Suprapubic skin (tissue), 4 donors: ENCODE measurements around the gene SLC5A1. TPM values are rescaled to one million over a fixed set of nuclear protein-coding genes. Genes with fewer than 3 reads are reported as not detected.
A peak's percentile ranks its signal among the peaks of the same experiment; 100 is the strongest.

Experiments used
- DNase-seq, 2 donors: peaks; one replicate each; pipeline ENCODE4 v3.0.0-alpha.2; 2019; ENCODE audit warnings: low spot score in 2 of 2
- H3K27ac ChIP-seq: fragments of 200-600 bp; sonication (generic); one replicate; pipeline ENCODE4 v1.5.1; 2019
- H3K27me3 ChIP-seq: fragments of 200-600 bp; sonication (generic); one replicate; pipeline ENCODE4 v1.5.1; 2019
- H3K36me3 ChIP-seq: fragments of 200-600 bp; sonication (generic); one replicate; pipeline ENCODE4 v1.5.1; 2019
- H3K4me1 ChIP-seq: fragments of 200-600 bp; sonication (generic); one replicate; pipeline ENCODE4 v1.5.1; 2019
- H3K4me3 ChIP-seq: fragments of 200-600 bp; sonication (generic); one replicate; pipeline ENCODE4 v1.5.1; 2019; ENCODE audit warnings: mild to moderate bottlenecking
- H3K9me3 ChIP-seq: fragments of 200-600 bp; sonication (generic); one replicate; pipeline ENCODE4 v1.5.1; 2019
- CTCF ChIP-seq, 2 donors: fragments of 200-600 bp in 1 of 2; fragments of 450-650 bp in 1 of 2; sonication (generic) in 1 of 2; IDR thresholded peaks; one replicate each; pipeline ENCODE4 v1.5.1; 2016 to 2019; ENCODE audit warnings: antibody characterized with exemption in 2 of 2, mild to moderate bottlenecking in 1 of 2, moderate library complexity in 1 of 2
- EP300 ChIP-seq: sonication (generic); formaldehyde crosslinking; IDR thresholded peaks from one replicate; pipeline ENCODE4 v1.6.1; 2017; ENCODE audit warnings: antibody characterized with exemption
- POLR2A ChIP-seq, 2 donors: fragments of 450-650 bp; IDR thresholded peaks; one replicate each; pipeline ENCODE4 v1.6.1; 2017; ENCODE audit warnings: antibody characterized with exemption in 2 of 2, mild to moderate bottlenecking in 2 of 2, moderate library complexity in 2 of 2
- POLR2AphosphoS5 ChIP-seq, 3 donors: sonication (generic); formaldehyde crosslinking; IDR thresholded peaks; one replicate each; pipeline ENCODE4 v1.6.1; 2017; ENCODE audit warnings: antibody characterized with exemption in 3 of 3
- WGBS: methylation state at CpG from one replicate; pipeline ENCODE4 v1.1.5; 2018; 5-methylcytosine and 5-hydroxymethylcytosine counted together
- total RNA-seq, 4 donors: library from RNA; depleted of rRNA; stranded (reverse); fragments of >200 nt; gene quantifications; one replicate each; pipeline ENCODE4 v1.1.0, GENCODE V29; 2016

SLC5A1 gene
- total RNA-seq, 4 donors from 2014 or later: 11.1 to 31.3 (median 22.3) TPM

GRCh38 chr22:32079130-32080089 lies 36.3 kb downstream of the SLC5A1 start:
- H3K4me1 ChIP-seq: peaks cover 5% of the 10 kb centered on the region
- H3K9me3 ChIP-seq: no peaks in the 10 kb centered on the region
- TF ChIP-seq CTCF (IDR thresholded peaks at IDR 0.05): no peak
- no peak for TF ChIP-seq POLR2AphosphoS5 (IDR thresholded peaks at IDR 0.05)
- no peak for TF ChIP-seq EP300
- TF ChIP-seq POLR2A (IDR thresholded peaks at IDR 0.05): no peak
- 45% methylated on average over 7 of the region's 7 CpGs for WGBS
- H3K36me3 ChIP-seq: no peaks in the 10 kb centered on the region
- H3K4me3 ChIP-seq: no peak overlapping the region
- DNase-seq: no peak
- no peak overlapping the region for H3K27ac ChIP-seq
- H3K27me3 ChIP-seq: peaks cover under 1% of the 10 kb centered on the region

- Histone ChIP-seq H3K27ac (no peak overlapping the region), H3K36me3 (no peaks in the 10 kb centered on the region), H3K4me1 (peaks cover 5% of the 10 kb centered on the region), H3K4me3 (no peak overlapping the region), H3K9me3 (no peaks in the 10 kb centered on the region), H3K27me3 (no peaks in the 10 kb centered on the region)
- 94% methylated on average over 4 of the region's 4 CpGs for WGBS
- no peak for TF ChIP-seq POLR2A (IDR thresholded peaks at IDR 0.05)
- no peak for TF ChIP-seq EP300
- peak; percentile 64 to 67 for TF ChIP-seq CTCF (IDR thresholded peaks at IDR 0.05)
- TF ChIP-seq POLR2AphosphoS5 (IDR thresholded peaks at IDR 0.05): no peak
- DNase-seq: no peak
Observed at GRCh38 chr22:32080904-32081303, 37.8 kb downstream of the SLC5A1 start.

- H3K4me3 ChIP-seq: no peak overlapping the region
- 80% methylated on average over 1 of the region's 1 CpG for WGBS
- no peaks in the 10 kb centered on the region for H3K36me3 ChIP-seq
- no peak for DNase-seq
- H3K27me3 ChIP-seq: peaks cover under 1% of the 10 kb centered on the region
- H3K4me1 ChIP-seq: peaks cover 5% of the 10 kb centered on the region
- H3K9me3 ChIP-seq: no peaks in the 10 kb centered on the region
- H3K27ac ChIP-seq: no peak overlapping the region
- no peak for TF ChIP-seq POLR2AphosphoS5 (IDR thresholded peaks at IDR 0.05)
- no peak for TF ChIP-seq CTCF (IDR thresholded peaks at IDR 0.05)
- no peak for TF ChIP-seq POLR2A (IDR thresholded peaks at IDR 0.05)
- no peak for TF ChIP-seq EP300
Observed at GRCh38 chr22:32082331-32082730, 39.3 kb downstream of the SLC5A1 start.

GRCh38 chr22:32083000-32083399 lies 39.9 kb downstream of the SLC5A1 start:
- Histone ChIP-seq H3K4me3 (no peak overlapping the region), H3K9me3 (no peaks in the 10 kb centered on the region), H3K27me3 (peaks cover 7% of the 10 kb centered on the region), H3K4me1 (peaks cover 5% of the 10 kb centered on the region), H3K27ac (no peak overlapping the region), H3K36me3 (no peaks in the 10 kb centered on the region)
- WGBS: 74% methylated on average over 6 of the region's 6 CpGs
- no peak for TF ChIP-seq POLR2AphosphoS5 (IDR thresholded peaks at IDR 0.05)
- no peak for TF ChIP-seq EP300
- TF ChIP-seq CTCF (IDR thresholded peaks at IDR 0.05): no peak
- no peak for TF ChIP-seq POLR2A (IDR thresholded peaks at IDR 0.05)
- DNase-seq: no peak

GRCh38 chr22:32083814-32084213 lies 40.8 kb downstream of the SLC5A1 start:
- H3K27ac ChIP-seq: no peak overlapping the region
- peaks cover 5% of the 10 kb centered on the region for H3K4me1 ChIP-seq
- no peaks in the 10 kb centered on the region for H3K9me3 ChIP-seq
- no peak overlapping the region for H3K4me3 ChIP-seq
- H3K27me3 ChIP-seq: peaks cover 14% of the 10 kb centered on the region
- no peaks in the 10 kb centered on the region for H3K36me3 ChIP-seq
- DNase-seq: no peak
- TF ChIP-seq EP300 (no peak), CTCF (IDR thresholded peaks at IDR 0.05) (no peak), POLR2A (IDR thresholded peaks at IDR 0.05) (no peak), POLR2AphosphoS5 (IDR thresholded peaks at IDR 0.05) (no peak)
